Large intestine (tissue), 3 donors: ENCODE data around the gene MOGAT3. TPM values are rescaled to one million over a fixed set of nuclear protein-coding genes. Genes with fewer than 3 reads are reported as not detected.
"Not testable (repeated sequence)": the region's sequence is repeated elsewhere in the genome, so short reads cannot be mapped to it uniquely, and the experiment has no call there.

Experiments used
- DNase-seq, 2 donors: peaks; one replicate each; pipeline versions ENCODE4 v3.0.0 to v3.0.0-alpha.2; 2013
- H3K27ac ChIP-seq: one replicate; pipeline ENCODE4 v1.5.1; 2013; ENCODE audit warnings: low read length
- H3K27me3 ChIP-seq: 2 replicates; pipeline ENCODE4 v1.6.1; 2013; ENCODE audit warnings: low read length; ENCODE audit not compliant: control insufficient read depth, insufficient read depth
- H3K36me3 ChIP-seq: 2 replicates; pipeline ENCODE4 v1.6.1; 2013; ENCODE audit warnings: low read length; ENCODE audit not compliant: control insufficient read depth, insufficient read depth
- H3K4me1 ChIP-seq: one replicate; pipeline ENCODE4 v1.6.1; 2013; ENCODE audit warnings: low read length; ENCODE audit not compliant: control insufficient read depth, insufficient read depth
- H3K4me3 ChIP-seq: one replicate; pipeline ENCODE4 v1.5.1; 2013; ENCODE audit warnings: low read length
- H3K9me3 ChIP-seq: one replicate; pipeline ENCODE4 v1.6.1; 2013; ENCODE audit warnings: mild to moderate bottlenecking, low read depth, low read length, moderate library complexity; ENCODE audit not compliant: control insufficient read depth
- WGBS: methylation state at CpG from one replicate; pipeline ENCODE4 v1.1.5; 2013; ENCODE audit warnings: low lambda C conversion rate; ENCODE audit not compliant: insufficient coverage; 5-methylcytosine and 5-hydroxymethylcytosine counted together
- polyA plus RNA-seq: library from polyadenylated mRNA; unstranded; fragments of 120-200 nt; gene quantifications from one replicate; pipeline ENCODE4 v1.2.1, GENCODE V29; 2013

MOGAT3 gene
- polyA plus RNA-seq, 1 donor = 72.1 TPM

- Histone ChIP-seq H3K27ac (no peak overlapping the region), H3K4me3 (no peak overlapping the region), H3K4me1 (peaks cover 6% of the 10 kb centered on the region), H3K9me3 (no peaks in the 10 kb centered on the region), H3K36me3 (peaks cover 39% of the 10 kb centered on the region), H3K27me3 (peaks cover 16% of the 10 kb centered on the region)
- no peak for DNase-seq
- no CpG with 5 or more reads among the region's 32 CpGs for WGBS
Observed at GRCh38 chr7:101205901-101206664, 5.2 kb upstream of the MOGAT3 start.

GRCh38 chr7:101203740-101204738 is 3.2 kb upstream of the MOGAT3 start:
- Histone ChIP-seq H3K36me3 (peaks cover 25% of the 10 kb centered on the region), H3K27me3 (peaks cover 23% of the 10 kb centered on the region)
- H3K4me1 ChIP-seq, H3K4me3 ChIP-seq, H3K9me3 ChIP-seq, H3K27ac ChIP-seq, DNase-seq: not testable (repeated sequence)
- WGBS = no CpG with 5 or more reads among the region's 22 CpGs

- H3K4me1 ChIP-seq = peaks cover 12% of the 10 kb centered on the region
- H3K27me3 ChIP-seq = peaks cover 23% of the 10 kb centered on the region
- DNase-seq = no peak
- no peak overlapping the region for H3K27ac ChIP-seq
- H3K36me3 ChIP-seq = peaks cover 14% of the 10 kb centered on the region
- no peak overlapping the region for H3K4me3 ChIP-seq
- no CpG with 5 or more reads among the region's 5 CpGs for WGBS
- H3K9me3 ChIP-seq = peaks cover 3% of the 10 kb centered on the region
Observed at GRCh38 chr7:101202603-101202918, 1.7 kb upstream of the MOGAT3 start.

- Histone ChIP-seq H3K4me3 (peak overlapping the region; percentile 59), H3K36me3 (peaks cover 9% of the 10 kb centered on the region), H3K9me3 (peaks cover 3% of the 10 kb centered on the region), H3K27ac (peak overlapping the region; percentile 98), H3K4me1 (peaks cover 12% of the 10 kb centered on the region), H3K27me3 (peaks cover 23% of the 10 kb centered on the region)
- DNase-seq = peak; percentile 65 to 90
- no CpG with 5 or more reads among the region's 75 CpGs for WGBS
Observed at GRCh38 chr7:101201695-101202602, 1.1 kb upstream of the MOGAT3 start.

- Histone ChIP-seq H3K4me1 (peaks cover 12% of the 10 kb centered on the region), H3K36me3 (no peaks in the 10 kb centered on the region), H3K27ac (peak overlapping the region; percentile 98), H3K4me3 (peak overlapping the region; percentile 59), H3K9me3 (peaks cover 3% of the 10 kb centered on the region), H3K27me3 (peaks cover 23% of the 10 kb centered on the region)
- DNase-seq = no peak
- no CpG with 5 or more reads among the region's 2 CpGs for WGBS
Observed at GRCh38 chr7:101200504-101200861, 353 bp downstream of the MOGAT3 start.

GRCh38 chr7:101199522-101199921 is 1.3 kb downstream of the MOGAT3 start:
- not testable (repeated sequence) for DNase-seq, H3K9me3 ChIP-seq, H3K36me3 ChIP-seq, H3K27ac ChIP-seq
- Histone ChIP-seq H3K27me3 (peaks cover 23% of the 10 kb centered on the region), H3K4me1 (peaks cover 12% of the 10 kb centered on the region), H3K4me3 (peak overlapping the region; percentile 59)
- WGBS = no CpG with 5 or more reads among the region's 10 CpGs

- Histone ChIP-seq H3K9me3 (peaks cover 3% of the 10 kb centered on the region), H3K4me1 (peaks cover 12% of the 10 kb centered on the region), H3K4me3 (no peak overlapping the region), H3K36me3 (no peaks in the 10 kb centered on the region), H3K27ac (no peak overlapping the region), H3K27me3 (peaks cover 23% of the 10 kb centered on the region)
- DNase-seq = no peak
- WGBS = no CpG with 5 or more reads among the region's 14 CpGs
Observed at GRCh38 chr7:101198476-101198875, 2.4 kb downstream of the MOGAT3 start.

- Histone ChIP-seq H3K4me1 (peaks cover 12% of the 10 kb centered on the region), H3K27me3 (peaks cover 23% of the 10 kb centered on the region), H3K4me3 (no peak overlapping the region), H3K9me3 (peaks cover 3% of the 10 kb centered on the region), H3K27ac (no peak overlapping the region), H3K36me3 (no peaks in the 10 kb centered on the region)
- no peak for DNase-seq
- no CpG with 5 or more reads among the region's 21 CpGs for WGBS
Observed at GRCh38 chr7:101197991-101198390, 2.8 kb downstream of the MOGAT3 start.

GRCh38 chr7:101195884-101196283 is 5.0 kb downstream of the MOGAT3 start:
- WGBS = no CpG with 5 or more reads among the region's 17 CpGs
- H3K27me3 ChIP-seq = peaks cover 5% of the 10 kb centered on the region
- DNase-seq = no peak

GRCh38 chr7:101189109-101189508 is 11.7 kb downstream of the MOGAT3 start:
- Histone ChIP-seq H3K27ac (no peak overlapping the region), H3K36me3 (no peaks in the 10 kb centered on the region), H3K27me3 (no peaks in the 10 kb centered on the region), H3K4me3 (no peak overlapping the region), H3K4me1 (peaks cover 8% of the 10 kb centered on the region), H3K9me3 (no peaks in the 10 kb centered on the region)
- 88% methylated on average over 4 of the region's 8 CpGs for WGBS
- no peak for DNase-seq

More at GRCh38 chr7:101195884-101196283, 5.0 kb downstream of the MOGAT3 start:
- Histone ChIP-seq H3K4me3 (no peak overlapping the region), H3K4me1 (peaks cover 11% of the 10 kb centered on the region), H3K27ac (no peak overlapping the region), H3K36me3 (no peaks in the 10 kb centered on the region), H3K9me3 (peaks cover 3% of the 10 kb centered on the region)
